Dendritic cell treated with granulocyte-macrophage colony-stimulating factor and Interleukin-4, amounts not matched to agents 40 ng/mL and 50 ng/mL, for 4 days (primary cell): ENCODE results near the gene RCN2.

ENCODE experiments used
- H3K27ac Mint-ChIP-seq: one replicate; pipeline ENCODE4 v1.8.0; 2022; ENCODE audit warnings: mild to moderate bottlenecking, mixed read lengths
- H3K27me3 Mint-ChIP-seq: one replicate; pipeline ENCODE4 v1.8.0; 2022; ENCODE audit warnings: mild to moderate bottlenecking, mixed read lengths
- H3K36me3 Mint-ChIP-seq: one replicate; pipeline ENCODE4 v1.8.0; 2022; ENCODE audit warnings: low read depth, mixed read lengths
- H3K4me1 Mint-ChIP-seq: one replicate; pipeline ENCODE4 v1.8.0; 2022; ENCODE audit warnings: low read depth, mixed read lengths
- H3K4me3 Mint-ChIP-seq: one replicate; pipeline ENCODE4 v1.8.0; 2022; ENCODE audit warnings: mild to moderate bottlenecking, moderate library complexity, mixed read lengths
- H3K9me3 Mint-ChIP-seq: one replicate; pipeline ENCODE4 v1.8.0; 2022; ENCODE audit warnings: mixed read lengths
- intact Hi-C: fragments of 100-400 bp; cut with micrococcal nuclease; formaldehyde crosslinking; loops from one replicate; pipeline ENCODE4 v1.15.0; 2022

Gene RCN2

GRCh38 chr15:76973362-76973743 is 41.8 kb downstream of the RCN2 start:
- no peaks in the 10 kb centered on the region for H3K36me3 Mint-ChIP-seq
- H3K27ac Mint-ChIP-seq = peak overlapping the region; percentile 26
- H3K27me3 Mint-ChIP-seq = no peaks in the 10 kb centered on the region
- no peak overlapping the region for H3K4me3 Mint-ChIP-seq
- no peaks in the 10 kb centered on the region for H3K9me3 Mint-ChIP-seq
- intact Hi-C loops = loop anchor here (1.0 to 10.0 kb wide), 3 partner anchors 51 to 523 kb away; no protein-coding TSS in a partner anchor
- H3K4me1 Mint-ChIP-seq = peaks cover 37% of the 10 kb centered on the region

- Mint-ChIP-seq H3K27me3 (no peaks in the 10 kb centered on the region), H3K4me3 (no peak overlapping the region), H3K27ac (peak overlapping the region; percentile 26), H3K9me3 (no peaks in the 10 kb centered on the region), H3K36me3 (no peaks in the 10 kb centered on the region), H3K4me1 (peaks cover 37% of the 10 kb centered on the region)
- intact Hi-C loops = loop anchor here (1.0 to 10.0 kb wide), 3 partner anchors 51 to 522 kb away; no protein-coding TSS in a partner anchor
Measured at GRCh38 chr15:76973906-76974305, 42.4 kb downstream of the RCN2 start.

- no peak overlapping the region for H3K27ac Mint-ChIP-seq
- H3K36me3 Mint-ChIP-seq = no peaks in the 10 kb centered on the region
- intact Hi-C loops = loop anchor here (10.0 kb wide), 1 partner anchor 110 kb away; no protein-coding TSS in a partner anchor
- H3K9me3 Mint-ChIP-seq = no peaks in the 10 kb centered on the region
- H3K4me3 Mint-ChIP-seq = no peak overlapping the region
- peaks cover 38% of the 10 kb centered on the region for H3K4me1 Mint-ChIP-seq
- H3K27me3 Mint-ChIP-seq = no peaks in the 10 kb centered on the region
Measured at GRCh38 chr15:76974456-76975036, 43.0 kb downstream of the RCN2 start.

GRCh38 chr15:76976141-76976540 is 44.6 kb downstream of the RCN2 start:
- intact Hi-C loops = loop anchor here (10.0 kb wide), 1 partner anchor 109 kb away; no protein-coding TSS in a partner anchor
- H3K4me3 Mint-ChIP-seq = no peak overlapping the region
- H3K27me3 Mint-ChIP-seq = no peaks in the 10 kb centered on the region
- H3K36me3 Mint-ChIP-seq = no peaks in the 10 kb centered on the region
- peaks cover 43% of the 10 kb centered on the region for H3K4me1 Mint-ChIP-seq
- H3K9me3 Mint-ChIP-seq = no peaks in the 10 kb centered on the region
- H3K27ac Mint-ChIP-seq = no peak overlapping the region

- no peaks in the 10 kb centered on the region for H3K9me3 Mint-ChIP-seq
- H3K4me3 Mint-ChIP-seq = no peak overlapping the region
- H3K4me1 Mint-ChIP-seq = peaks cover 44% of the 10 kb centered on the region
- no peaks in the 10 kb centered on the region for H3K36me3 Mint-ChIP-seq
- intact Hi-C loops = loop anchor here (10.0 kb wide), 1 partner anchor 108 kb away; no protein-coding TSS in a partner anchor
- no peak overlapping the region for H3K27ac Mint-ChIP-seq
- H3K27me3 Mint-ChIP-seq = no peaks in the 10 kb centered on the region
Measured at GRCh38 chr15:76976572-76977270, 45.2 kb downstream of the RCN2 start.

- intact Hi-C loops = loop anchor here (10.0 kb wide), 1 partner anchor 106 kb away; no protein-coding TSS in a partner anchor
- Mint-ChIP-seq H3K27ac (no peak overlapping the region), H3K4me3 (no peak overlapping the region), H3K36me3 (no peaks in the 10 kb centered on the region), H3K27me3 (no peaks in the 10 kb centered on the region), H3K9me3 (no peaks in the 10 kb centered on the region), H3K4me1 (peaks cover 60% of the 10 kb centered on the region)
Measured at GRCh38 chr15:76978522-76979330, 47.2 kb downstream of the RCN2 start.

- H3K9me3 Mint-ChIP-seq = no peaks in the 10 kb centered on the region
- H3K36me3 Mint-ChIP-seq = no peaks in the 10 kb centered on the region
- no peak overlapping the region for H3K4me3 Mint-ChIP-seq
- no peaks in the 10 kb centered on the region for H3K27me3 Mint-ChIP-seq
- intact Hi-C loops = loop anchor here (10.0 kb wide), 1 partner anchor 105 kb away; no protein-coding TSS in a partner anchor
- peaks cover 61% of the 10 kb centered on the region for H3K4me1 Mint-ChIP-seq
- no peak overlapping the region for H3K27ac Mint-ChIP-seq
Measured at GRCh38 chr15:76979331-76979925, 47.9 kb downstream of the RCN2 start.

- Mint-ChIP-seq H3K36me3 (no peaks in the 10 kb centered on the region), H3K9me3 (no peaks in the 10 kb centered on the region), H3K27me3 (no peaks in the 10 kb centered on the region), H3K4me1 (peaks cover 59% of the 10 kb centered on the region), H3K27ac (no peak overlapping the region), H3K4me3 (no peak overlapping the region)
- intact Hi-C loops = loop anchor here (10.0 kb wide), 1 partner anchor 105 kb away; no protein-coding TSS in a partner anchor
Measured at GRCh38 chr15:76979996-76980520, 48.5 kb downstream of the RCN2 start.

- Mint-ChIP-seq H3K9me3 (no peaks in the 10 kb centered on the region), H3K4me1 (peaks cover 61% of the 10 kb centered on the region), H3K4me3 (peak overlapping the region; percentile 26), H3K27ac (peak overlapping the region; percentile 91), H3K27me3 (no peaks in the 10 kb centered on the region), H3K36me3 (no peaks in the 10 kb centered on the region)
- intact Hi-C loops = no loop called here
Measured at GRCh38 chr15:76982356-76982755, 50.8 kb downstream of the RCN2 start.

GRCh38 chr15:76982756-76983155 is 51.2 kb downstream of the RCN2 start:
- intact Hi-C loops = no loop called here
- H3K36me3 Mint-ChIP-seq = no peaks in the 10 kb centered on the region
- H3K4me3 Mint-ChIP-seq = peak overlapping the region; percentile 26
- H3K9me3 Mint-ChIP-seq = no peaks in the 10 kb centered on the region
- peak overlapping the region; percentile 91 for H3K27ac Mint-ChIP-seq
- peaks cover 64% of the 10 kb centered on the region for H3K4me1 Mint-ChIP-seq
- H3K27me3 Mint-ChIP-seq = no peaks in the 10 kb centered on the region

- Mint-ChIP-seq H3K9me3 (no peaks in the 10 kb centered on the region), H3K4me3 (peak overlapping the region; percentile 9), H3K36me3 (no peaks in the 10 kb centered on the region), H3K27ac (peak overlapping the region; percentile 91), H3K4me1 (peaks cover 70% of the 10 kb centered on the region), H3K27me3 (no peaks in the 10 kb centered on the region)
- intact Hi-C loops = no loop called here
Measured at GRCh38 chr15:76983590-76984375, 52.2 kb downstream of the RCN2 start.

GRCh38 chr15:76986743-76987142 is 55.2 kb downstream of the RCN2 start:
- Mint-ChIP-seq H3K4me1 (peaks cover 93% of the 10 kb centered on the region), H3K27me3 (no peaks in the 10 kb centered on the region)
- intact Hi-C loops = no loop called here

GRCh38 chr15:76987276-76987675 is 55.7 kb downstream of the RCN2 start:
- Mint-ChIP-seq H3K27ac (peak overlapping the region; percentile 92), H3K36me3 (no peaks in the 10 kb centered on the region), H3K4me3 (no peak overlapping the region), H3K27me3 (no peaks in the 10 kb centered on the region), H3K9me3 (no peaks in the 10 kb centered on the region), H3K4me1 (peaks cover 93% of the 10 kb centered on the region)
- intact Hi-C loops = no loop called here

More at GRCh38 chr15:76986743-76987142, 55.2 kb downstream of the RCN2 start:
- H3K36me3 Mint-ChIP-seq = no peaks in the 10 kb centered on the region
- H3K4me3 Mint-ChIP-seq = no peak overlapping the region
- H3K27ac Mint-ChIP-seq = peak overlapping the region; percentile 92
- H3K9me3 Mint-ChIP-seq = no peaks in the 10 kb centered on the region
